ENCODE measurements around the gene VWA2.

Gene VWA2

DNA sequence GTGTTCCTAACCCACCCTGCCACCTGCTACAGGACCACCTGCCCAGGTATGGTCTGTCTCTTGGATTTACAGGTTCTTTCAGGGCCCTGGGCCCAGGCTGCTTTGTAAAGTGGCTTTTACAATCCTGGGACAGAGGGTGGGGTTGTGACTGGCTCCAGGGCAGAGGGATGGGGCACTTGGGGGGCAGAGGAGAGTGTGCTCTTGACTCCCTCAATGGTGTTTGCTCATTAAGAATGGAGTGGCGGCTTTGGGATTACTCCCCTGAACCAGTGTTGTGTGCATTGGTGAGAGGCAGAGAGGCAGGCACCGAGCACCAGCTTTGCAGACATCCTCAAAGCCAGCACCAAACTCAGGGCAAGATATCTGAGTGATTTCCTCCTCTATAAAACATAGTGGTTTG lies 43.5 kb downstream of the VWA2 start:
- Histone ChIP-seq H3K27ac (no peak overlapping the region), H3K9me3 (no peaks in the 10 kb centered on the region), H3K4me3 (no peak overlapping the region), H3K36me3 (no peaks in the 10 kb centered on the region), H3K4me1 (no peaks in the 10 kb centered on the region), H3K27me3 (peaks cover 0 to 32% of the 10 kb centered on the region in 2 donors)
- TF ChIP-seq, protein P1, sequence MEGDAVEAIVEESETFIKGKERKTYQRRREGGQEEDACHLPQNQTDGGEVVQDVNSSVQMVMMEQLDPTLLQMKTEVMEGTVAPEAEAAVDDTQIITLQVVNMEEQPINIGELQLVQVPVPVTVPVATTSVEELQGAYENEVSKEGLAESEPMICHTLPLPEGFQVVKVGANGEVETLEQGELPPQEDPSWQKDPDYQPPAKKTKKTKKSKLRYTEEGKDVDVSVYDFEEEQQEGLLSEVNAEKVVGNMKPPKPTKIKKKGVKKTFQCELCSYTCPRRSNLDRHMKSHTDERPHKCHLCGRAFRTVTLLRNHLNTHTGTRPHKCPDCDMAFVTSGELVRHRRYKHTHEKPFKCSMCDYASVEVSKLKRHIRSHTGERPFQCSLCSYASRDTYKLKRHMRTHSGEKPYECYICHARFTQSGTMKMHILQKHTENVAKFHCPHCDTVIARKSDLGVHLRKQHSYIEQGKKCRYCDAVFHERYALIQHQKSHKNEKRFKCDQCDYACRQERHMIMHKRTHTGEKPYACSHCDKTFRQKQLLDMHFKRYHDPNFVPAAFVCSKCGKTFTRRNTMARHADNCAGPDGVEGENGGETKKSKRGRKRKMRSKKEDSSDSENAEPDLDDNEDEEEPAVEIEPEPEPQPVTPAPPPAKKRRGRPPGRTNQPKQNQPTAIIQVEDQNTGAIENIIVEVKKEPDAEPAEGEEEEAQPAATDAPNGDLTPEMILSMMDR (IDR thresholded peaks at IDR 0.05): no peak
- intact Hi-C loops (cut with DNase I; ENCODE audit: low total_unique reads): no loop called here
- peak; percentile 8 to 21 for DNase-seq

DNA sequence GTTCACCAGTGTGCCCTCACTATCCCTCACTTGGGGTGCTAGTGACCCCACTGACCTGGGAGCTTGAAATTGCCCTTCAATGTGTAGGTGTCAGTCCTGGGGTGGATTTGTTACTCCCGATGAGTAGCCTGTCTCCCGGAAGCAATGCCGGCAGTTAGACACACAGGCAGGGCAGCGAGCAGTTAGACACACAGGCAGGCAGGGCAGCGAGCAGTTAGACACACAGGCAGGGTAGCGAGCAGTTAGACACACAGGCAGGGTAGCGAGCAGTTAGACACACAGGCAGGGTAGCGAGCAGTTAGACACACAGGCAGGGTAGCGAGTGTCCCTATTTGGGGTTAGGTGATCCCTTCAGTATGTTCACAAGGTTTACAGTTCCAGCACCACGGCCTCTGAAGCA lies 44.0 kb downstream of the VWA2 start:
- TF ChIP-seq, protein P1 (IDR thresholded peaks at IDR 0.05): no peak
- no peaks in the 10 kb centered on the region for H3K4me1 ChIP-seq
- H3K9me3 ChIP-seq: no peaks in the 10 kb centered on the region
- intact Hi-C loops (cut with DNase I; ENCODE audit: low total_unique reads): no loop called here
- H3K27ac ChIP-seq: no peak overlapping the region
- H3K36me3 ChIP-seq: no peaks in the 10 kb centered on the region
- H3K27me3 ChIP-seq: peaks cover 0 to 26% of the 10 kb centered on the region in 2 donors
- H3K4me3 ChIP-seq: no peak overlapping the region
- peak; percentile 10 to 40 for DNase-seq

DNA sequence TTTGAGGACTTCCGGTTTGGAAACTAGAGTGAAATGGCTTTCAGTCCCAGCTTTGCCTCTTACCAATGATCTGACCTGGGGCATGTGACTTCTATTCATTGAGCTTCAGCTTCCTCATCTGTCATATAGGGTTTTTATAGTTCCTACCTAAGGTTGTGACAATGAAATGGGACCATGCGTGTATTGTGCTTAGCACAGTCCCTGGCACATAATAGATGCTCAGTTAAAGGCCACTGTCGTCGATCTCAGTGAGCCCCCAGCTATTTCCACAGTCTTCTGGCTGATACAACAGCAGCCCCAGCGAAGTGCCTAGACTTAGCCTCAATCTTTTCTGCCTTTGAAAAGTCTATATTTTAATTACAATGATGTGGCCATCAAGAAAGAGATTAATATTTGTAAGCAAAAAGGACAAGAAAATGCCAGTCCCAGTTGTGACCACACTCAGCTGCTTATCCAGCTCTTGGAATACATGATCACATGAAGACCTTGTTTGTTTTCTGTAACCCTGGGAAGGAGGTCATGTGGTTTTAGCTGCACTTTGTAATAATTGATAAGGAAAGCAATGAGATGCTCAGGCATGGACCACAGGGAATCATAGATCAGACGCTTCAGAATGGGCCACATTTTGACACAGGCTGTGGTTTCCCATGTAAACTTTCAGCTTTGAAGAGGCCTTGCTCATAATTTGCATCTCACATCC lies 44.6 kb downstream of the VWA2 start:
- no peak overlapping the region for H3K27ac ChIP-seq
- TF ChIP-seq, protein P1 (IDR thresholded peaks at IDR 0.05): no peak
- no peaks in the 10 kb centered on the region for H3K4me1 ChIP-seq
- intact Hi-C loops (cut with DNase I; ENCODE audit: low total_unique reads): no loop called here
- peaks cover 0 to 22% of the 10 kb centered on the region in 2 donors for H3K27me3 ChIP-seq
- no peaks in the 10 kb centered on the region for H3K36me3 ChIP-seq
- no peaks in the 10 kb centered on the region for H3K9me3 ChIP-seq
- no peak for DNase-seq
- no peak overlapping the region for H3K4me3 ChIP-seq

DNA sequence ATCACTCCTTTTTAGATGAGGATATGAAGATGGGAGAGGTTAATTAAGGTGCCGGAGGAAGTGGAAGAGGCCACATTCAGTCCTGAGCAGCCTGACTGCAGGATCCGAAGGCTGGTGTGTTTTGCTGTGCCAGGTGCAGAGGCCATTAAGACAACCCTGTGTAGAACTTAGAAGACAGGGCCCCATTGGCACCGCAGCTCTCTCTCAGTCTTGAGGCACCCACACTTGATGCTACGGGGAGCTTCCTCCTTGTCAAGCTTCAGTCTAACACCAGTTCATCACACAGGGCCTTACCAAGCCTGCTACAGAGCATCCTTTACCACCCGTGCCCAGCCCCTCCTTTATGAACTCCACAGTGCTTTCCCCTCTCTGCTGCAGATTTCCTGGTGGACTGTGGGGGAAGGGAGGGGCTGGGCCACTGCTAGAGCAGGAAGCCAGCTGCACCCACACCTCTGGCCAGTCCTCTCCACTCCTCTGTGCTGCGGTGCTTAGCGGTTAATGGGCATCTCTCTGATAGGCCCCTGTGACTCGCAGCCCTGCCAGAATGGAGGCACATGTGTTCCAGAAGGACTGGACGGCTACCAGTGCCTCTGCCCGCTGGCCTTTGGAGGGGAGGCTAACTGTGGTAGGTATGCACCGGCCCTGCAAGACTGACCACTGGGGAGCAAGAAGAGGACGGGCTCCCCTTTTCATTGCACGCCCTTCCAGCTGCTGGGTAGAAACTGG lies 45.5 kb downstream of the VWA2 start:
- Histone ChIP-seq H3K9me3 (no peaks in the 10 kb centered on the region), H3K27me3 (peaks cover 0 to 16% of the 10 kb centered on the region in 2 donors), H3K36me3 (no peaks in the 10 kb centered on the region), H3K4me3 (no peak overlapping the region), H3K4me1 (no peaks in the 10 kb centered on the region), H3K27ac (no peak overlapping the region)
- intact Hi-C loops (cut with DNase I; ENCODE audit: low total_unique reads): no loop called here
- peak in 1 of 2 donors; percentile 49 for DNase-seq
- TF ChIP-seq, protein P1 (IDR thresholded peaks at IDR 0.05): no peak

DNA sequence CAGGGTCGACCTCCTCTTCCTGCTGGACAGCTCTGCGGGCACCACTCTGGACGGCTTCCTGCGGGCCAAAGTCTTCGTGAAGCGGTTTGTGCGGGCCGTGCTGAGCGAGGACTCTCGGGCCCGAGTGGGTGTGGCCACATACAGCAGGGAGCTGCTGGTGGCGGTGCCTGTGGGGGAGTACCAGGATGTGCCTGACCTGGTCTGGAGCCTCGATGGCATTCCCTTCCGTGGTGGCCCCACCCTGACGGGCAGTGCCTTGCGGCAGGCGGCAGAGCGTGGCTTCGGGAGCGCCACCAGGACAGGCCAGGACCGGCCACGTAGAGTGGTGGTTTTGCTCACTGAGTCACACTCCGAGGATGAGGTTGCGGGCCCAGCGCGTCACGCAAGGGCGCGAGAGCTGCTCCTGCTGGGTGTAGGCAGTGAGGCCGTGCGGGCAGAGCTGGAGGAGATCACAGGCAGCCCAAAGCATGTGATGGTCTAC lies 46.9 kb downstream of the VWA2 start:
- no peaks in the 10 kb centered on the region for H3K9me3 ChIP-seq
- intact Hi-C loops (cut with DNase I; ENCODE audit: low total_unique reads): no loop called here
- TF ChIP-seq, protein P1 (IDR thresholded peaks at IDR 0.05): no peak
- no peak overlapping the region for H3K4me3 ChIP-seq
- peaks cover 0 to 16% of the 10 kb centered on the region in 2 donors for H3K27me3 ChIP-seq
- peaks cover 0 to 2% (median 0%) of the 10 kb centered on the region in 3 donors for H3K36me3 ChIP-seq
- H3K27ac ChIP-seq: no peak overlapping the region
- peak in 1 of 2 donors; percentile 58 for DNase-seq
- no peaks in the 10 kb centered on the region for H3K4me1 ChIP-seq
